GM10248 (cell line): ENCODE measurements around the gene RGL3.
A peak's percentile ranks its signal among the peaks of the same experiment; 100 is the strongest.

Source experiments
- CTCF ChIA-PET: fragments of 300-600 bp; sonication (Branson Sonifier 250); formaldehyde crosslinking; extraction: SDS; loops from one replicate; lab custom pipeline; 2021; ENCODE audit warnings: antibody characterized with exemption; lab: Yijun Ruan, JAX
- POLR2A ChIA-PET: fragments of 350-650 bp; sonication (Branson Sonifier 250); formaldehyde crosslinking; extraction: SDS; loops from one replicate; lab custom pipeline; 2020; ENCODE audit warnings: antibody characterized with exemption; lab: Yijun Ruan, JAX
- DNase-seq: peaks from one replicate; pipeline ENCODE4 v3.0.0; 2012; ENCODE audit errors: extremely low spot score
- CTCF ChIP-seq: IDR thresholded peaks from 2 replicates; pipeline ENCODE4 v1.5.1; 2012; ENCODE audit warnings: mild to moderate bottlenecking, low read depth; ENCODE audit errors: extremely low read depth, missing control alignments, control extremely low read depth

Gene RGL3

GRCh38 chr19:11421371-11422098 lies 2.4 kb upstream of the RGL3 start:
- POLR2A ChIA-PET, result interaction anchor here (0.6 to 1.4 kb wide), 3 partner anchors 40 to 160 kb away, joined by 3 to 5 read pairs (median 5); no protein-coding TSS in a partner anchor
- TF ChIP-seq CTCF, result no peak
- CTCF ChIA-PET, result interaction anchor here (0.8 to 7.4 kb wide), 8 partner anchors 13 to 295 kb away, joined by 3 to 50 read pairs (median 3); partner anchors contain the start of genes ODAD3, PRKCSH and SWSAP1
- peak; percentile 86 for DNase-seq

- DNase-seq, result no peak
- CTCF ChIA-PET, result interaction anchor here (0.8 to 7.4 kb wide), 8 partner anchors 14 to 295 kb away, joined by 3 to 50 read pairs (median 3); partner anchors contain the start of genes ODAD3, PRKCSH and SWSAP1
- TF ChIP-seq CTCF, result no peak
- POLR2A ChIA-PET, result interaction anchor here (0.6 to 0.9 kb wide), 2 partner anchors 19 to 368 kb away, joined by 3 to 9 read pairs; no protein-coding TSS in a partner anchor
Observed at GRCh38 chr19:11420429-11421370, 1.6 kb upstream of the RGL3 start.

GRCh38 chr19:11418094-11418548 lies 993 bp downstream of the RGL3 start:
- ChIA-PET POLR2A (no interaction called here), CTCF (interaction anchor here (0.9 to 7.4 kb wide), 4 partner anchors 10 to 36 kb away, joined by 3 to 50 read pairs (median 5); partner anchors contain the start of genes ODAD3 and PRKCSH)
- no peak for TF ChIP-seq CTCF
- DNase-seq, result no peak

- DNase-seq, result no peak
- ChIA-PET CTCF (interaction anchor here (1.1 to 1.5 kb wide), 6 partner anchors 9 to 35 kb away, joined by 3 to 5 read pairs (median 4); partner anchors contain the start of gene PRKCSH), POLR2A (no interaction called here)
- TF ChIP-seq CTCF, result no peak
Observed at GRCh38 chr19:11416346-11417052, 2.6 kb downstream of the RGL3 start.

GRCh38 chr19:11414544-11414943 lies 4.6 kb downstream of the RGL3 start:
- TF ChIP-seq CTCF, result no peak
- CTCF ChIA-PET, result no interaction called here
- DNase-seq, result no peak
- POLR2A ChIA-PET, result no interaction called here
